ENCODE results near the gene HSBP1. TPM values are rescaled to one million over a fixed set of nuclear protein-coding genes. Genes with fewer than 3 reads are reported as not detected.

HSBP1 gene
- total and polyA plus RNA-seq, 2 experiments from 2014 or later: 26.7 to 384 TPM

Other genes with a start within 250 kb of the HSBP1 start
- gene MLYCD, start 91.1 kb downstream of the HSBP1 start, total RNA-seq: 5.5 and 6.3 TPM in 2 replicates
- gene MLYCD, start 91.1 kb downstream of the HSBP1 start, polyA plus RNA-seq: 9.0 and 10.1 TPM in 2 replicates
- 1.9 and 3.3 TPM in 2 replicates for gene OSGIN1, start 145.3 kb downstream of the HSBP1 start, total RNA-seq
- gene OSGIN1, start 145.3 kb downstream of the HSBP1 start, polyA plus RNA-seq: 6.0 and 10.0 TPM in 2 replicates
- gene NECAB2, start 160.3 kb downstream of the HSBP1 start, total RNA-seq: not detected in 2 replicates
- 0.45 and 1.1 TPM in 2 replicates for gene NECAB2, start 160.3 kb downstream of the HSBP1 start, polyA plus RNA-seq
- gene SLC38A8, start 234.8 kb downstream of the HSBP1 start, total RNA-seq: not detected in 2 replicates
- not detected in 2 replicates for gene SLC38A8, start 234.8 kb downstream of the HSBP1 start, polyA plus RNA-seq